ENCODE measurements around the gene TRIO. TPM values are rescaled to one million over a fixed set of nuclear protein-coding genes. Genes with fewer than 3 reads are reported as not detected.
A peak's percentile ranks its signal among the peaks of the same experiment; 100 is the strongest.

TRIO gene
- total RNA-seq, 1 donor from 2014 or later: 200 TPM

DNA sequence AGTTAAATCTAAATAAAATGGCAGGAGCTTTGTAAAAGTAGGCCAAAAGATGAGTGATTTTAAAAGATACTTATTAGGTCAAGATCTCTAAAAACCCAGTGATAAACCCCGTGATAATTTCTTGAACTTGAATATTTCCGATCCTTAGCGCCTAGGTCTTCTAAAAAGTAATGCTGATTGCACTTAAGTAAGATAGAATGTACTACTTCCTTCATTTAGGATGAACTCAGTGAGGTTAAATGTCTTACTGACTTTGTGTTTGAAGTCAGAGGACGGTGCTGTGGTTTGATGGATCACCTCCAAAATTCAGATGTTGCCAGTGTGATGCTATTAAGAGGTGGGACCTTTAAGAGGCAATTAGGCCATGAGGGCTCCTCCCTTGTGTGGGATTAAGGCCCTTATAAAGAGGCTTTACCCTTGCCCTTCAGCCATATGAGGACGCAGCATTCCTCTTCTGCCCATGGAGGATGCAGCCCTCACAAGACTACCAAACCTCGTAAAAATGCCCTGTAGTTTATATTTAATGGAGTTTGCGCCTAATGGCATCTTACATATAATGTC lies 130.1 kb downstream of the TRIO start:
- H3K27ac Mint-ChIP-seq (ENCODE audit: unreplicated experiment): peak overlapping the region; percentile 75
- H3K27me3 Mint-ChIP-seq (ENCODE audit: low read depth): no peaks in the 10 kb centered on the region
- DNase-seq (ENCODE audit: low spot score): no peak
- H3K4me3 Mint-ChIP-seq (ENCODE audit: unreplicated experiment): no peak overlapping the region
- H3K9me3 Mint-ChIP-seq (ENCODE audit: low read depth): no peaks in the 10 kb centered on the region
- TF ChIP-seq, protein P1, sequence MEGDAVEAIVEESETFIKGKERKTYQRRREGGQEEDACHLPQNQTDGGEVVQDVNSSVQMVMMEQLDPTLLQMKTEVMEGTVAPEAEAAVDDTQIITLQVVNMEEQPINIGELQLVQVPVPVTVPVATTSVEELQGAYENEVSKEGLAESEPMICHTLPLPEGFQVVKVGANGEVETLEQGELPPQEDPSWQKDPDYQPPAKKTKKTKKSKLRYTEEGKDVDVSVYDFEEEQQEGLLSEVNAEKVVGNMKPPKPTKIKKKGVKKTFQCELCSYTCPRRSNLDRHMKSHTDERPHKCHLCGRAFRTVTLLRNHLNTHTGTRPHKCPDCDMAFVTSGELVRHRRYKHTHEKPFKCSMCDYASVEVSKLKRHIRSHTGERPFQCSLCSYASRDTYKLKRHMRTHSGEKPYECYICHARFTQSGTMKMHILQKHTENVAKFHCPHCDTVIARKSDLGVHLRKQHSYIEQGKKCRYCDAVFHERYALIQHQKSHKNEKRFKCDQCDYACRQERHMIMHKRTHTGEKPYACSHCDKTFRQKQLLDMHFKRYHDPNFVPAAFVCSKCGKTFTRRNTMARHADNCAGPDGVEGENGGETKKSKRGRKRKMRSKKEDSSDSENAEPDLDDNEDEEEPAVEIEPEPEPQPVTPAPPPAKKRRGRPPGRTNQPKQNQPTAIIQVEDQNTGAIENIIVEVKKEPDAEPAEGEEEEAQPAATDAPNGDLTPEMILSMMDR (IDR thresholded peaks at IDR 0.05): no peak
- H3K4me1 Mint-ChIP-seq (ENCODE audit: low read depth): peaks cover 47% of the 10 kb centered on the region
- peaks cover 3% of the 10 kb centered on the region for H3K36me3 Mint-ChIP-seq (ENCODE audit: low read depth)

DNA sequence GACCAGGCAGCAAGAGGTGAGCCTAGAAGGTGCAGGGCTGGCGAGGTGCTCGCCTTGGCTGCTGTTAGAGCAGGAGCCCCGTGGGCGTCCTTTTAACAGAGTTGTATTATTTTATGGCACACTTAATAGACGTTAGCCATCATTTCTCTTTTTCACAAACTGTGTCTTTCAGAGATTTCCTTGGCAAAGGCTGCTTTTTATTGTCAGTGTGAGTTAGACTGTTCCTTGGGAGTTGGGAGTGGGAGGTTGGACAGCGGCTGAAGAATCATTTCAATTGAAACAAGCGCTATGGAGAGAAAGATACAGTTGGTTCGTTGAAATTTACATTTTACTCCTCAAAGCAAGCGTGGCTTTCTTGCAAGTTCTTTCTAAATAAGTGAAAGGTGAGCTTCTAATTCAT lies 133.2 kb downstream of the TRIO start:
- Mint-ChIP-seq H3K36me3 (ENCODE audit: low read depth) (peaks cover 12% of the 10 kb centered on the region), H3K4me1 (ENCODE audit: low read depth) (peaks cover 33% of the 10 kb centered on the region), H3K9me3 (ENCODE audit: low read depth) (no peaks in the 10 kb centered on the region), H3K27me3 (ENCODE audit: low read depth) (no peaks in the 10 kb centered on the region), H3K4me3 (ENCODE audit: unreplicated experiment) (no peak overlapping the region), H3K27ac (ENCODE audit: unreplicated experiment) (peak overlapping the region; percentile 49)
- DNase-seq (ENCODE audit: low spot score): no peak
- TF ChIP-seq, protein P1 (IDR thresholded peaks at IDR 0.05): no peak

DNA sequence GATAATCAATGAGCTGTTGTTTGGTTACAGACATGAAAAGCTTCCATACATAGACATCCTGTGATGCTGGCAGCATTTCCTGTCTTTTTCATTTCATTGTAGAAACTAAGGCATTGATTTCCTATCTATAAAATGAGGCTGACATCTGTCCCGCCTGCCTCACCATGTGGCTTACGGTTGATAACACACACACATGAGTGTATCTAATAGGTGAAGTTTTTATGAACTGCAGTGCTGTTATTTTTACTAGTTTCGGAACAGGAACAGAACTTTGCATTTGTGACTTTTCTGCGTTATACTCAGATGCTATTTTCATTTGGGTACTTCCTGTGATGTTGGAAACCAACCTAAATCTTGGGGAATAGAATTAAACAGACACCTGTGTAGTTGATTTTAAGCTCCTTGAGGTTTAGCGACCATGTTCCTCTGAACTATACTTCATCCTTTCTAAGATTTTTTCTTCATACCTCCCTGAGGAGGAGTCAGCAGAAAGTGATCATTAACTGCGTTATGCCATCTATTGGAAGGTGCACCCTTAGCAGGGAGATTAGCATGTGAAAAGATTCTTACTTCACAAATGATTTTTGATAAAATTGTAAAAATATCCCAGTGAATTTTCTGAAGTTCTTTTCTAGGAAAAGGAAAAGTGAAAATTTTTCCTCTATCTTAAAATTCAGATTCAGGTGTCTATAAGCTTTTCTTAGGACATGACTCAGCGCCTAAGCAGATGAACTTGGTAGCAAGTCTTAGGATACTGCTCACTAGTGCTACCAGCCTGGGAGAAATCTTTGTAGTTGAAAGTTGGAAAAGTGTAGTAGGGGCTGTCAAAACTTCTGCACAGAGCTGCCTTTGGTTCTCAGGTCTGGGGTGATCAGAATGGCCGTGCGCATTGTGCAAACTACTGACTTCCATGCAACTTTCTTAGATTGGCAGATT lies 134.5 kb downstream of the TRIO start:
- Mint-ChIP-seq H3K27me3 (ENCODE audit: low read depth) (no peaks in the 10 kb centered on the region), H3K27ac (ENCODE audit: unreplicated experiment) (peak overlapping the region; percentile 66), H3K4me1 (ENCODE audit: low read depth) (peaks cover 32% of the 10 kb centered on the region), H3K36me3 (ENCODE audit: low read depth) (peaks cover 17% of the 10 kb centered on the region), H3K4me3 (ENCODE audit: unreplicated experiment) (no peak overlapping the region), H3K9me3 (ENCODE audit: low read depth) (no peaks in the 10 kb centered on the region)
- DNase-seq (ENCODE audit: low spot score): no peak
- TF ChIP-seq, protein P1 (IDR thresholded peaks at IDR 0.05): peak; percentile 25

DNA sequence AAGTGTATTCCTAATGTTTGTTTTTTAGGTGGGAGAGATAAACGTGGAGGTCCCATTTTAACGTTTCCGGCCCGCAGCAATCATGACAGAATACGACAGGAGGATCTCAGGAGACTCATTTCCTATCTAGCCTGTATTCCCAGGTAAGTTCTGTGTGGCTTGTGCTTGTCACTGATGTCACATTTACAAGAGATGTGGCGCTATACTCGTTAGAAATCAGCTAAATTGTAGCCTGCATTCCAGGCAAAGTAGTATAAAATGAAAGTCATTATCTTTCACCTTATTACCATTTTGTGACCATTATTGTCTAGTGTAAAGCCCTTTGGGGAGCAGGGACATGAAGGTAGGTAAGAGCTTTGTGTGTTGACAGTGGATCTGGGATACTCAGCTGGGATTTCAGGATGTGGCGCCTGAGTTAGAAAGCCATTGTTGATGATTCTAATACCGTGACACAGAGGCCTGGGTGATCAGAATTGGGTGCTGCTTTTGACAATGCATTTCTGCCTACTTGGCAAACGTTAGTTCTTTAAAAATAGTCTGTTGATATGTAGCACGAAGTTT lies 137.2 kb downstream of the TRIO start:
- Mint-ChIP-seq H3K4me1 (ENCODE audit: low read depth) (peaks cover 52% of the 10 kb centered on the region), H3K27ac (ENCODE audit: unreplicated experiment) (no peak overlapping the region), H3K9me3 (ENCODE audit: low read depth) (no peaks in the 10 kb centered on the region), H3K36me3 (ENCODE audit: low read depth) (peaks cover 19% of the 10 kb centered on the region), H3K4me3 (ENCODE audit: unreplicated experiment) (no peak overlapping the region), H3K27me3 (ENCODE audit: low read depth) (no peaks in the 10 kb centered on the region)
- DNase-seq (ENCODE audit: low spot score): no peak
- TF ChIP-seq, protein P1 (IDR thresholded peaks at IDR 0.05): no peak

DNA sequence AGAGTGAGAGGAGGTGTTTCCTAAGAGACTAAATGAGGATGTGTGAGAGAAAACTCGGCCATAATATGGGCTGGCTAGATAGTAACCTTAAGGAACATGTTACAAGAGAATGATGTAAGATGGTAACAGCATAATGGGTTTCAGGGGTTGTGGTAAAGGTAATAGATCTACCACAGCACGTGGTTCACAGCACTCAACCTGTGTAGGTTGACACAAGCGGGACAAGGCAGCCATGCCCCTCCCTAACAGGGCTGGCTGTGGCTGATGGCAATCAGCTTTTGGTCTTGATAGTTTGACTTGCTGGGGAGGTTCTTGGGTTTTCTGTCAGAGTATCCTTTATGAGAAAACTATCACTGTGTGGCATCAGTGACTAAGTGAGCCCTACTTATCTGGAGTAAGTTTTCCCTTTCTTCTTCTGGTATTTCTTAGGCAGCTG lies 138.6 kb downstream of the TRIO start:
- Mint-ChIP-seq H3K36me3 (ENCODE audit: low read depth) (peaks cover 19% of the 10 kb centered on the region), H3K27ac (ENCODE audit: unreplicated experiment) (peak overlapping the region; percentile 8), H3K9me3 (ENCODE audit: low read depth) (no peaks in the 10 kb centered on the region), H3K27me3 (ENCODE audit: low read depth) (no peaks in the 10 kb centered on the region), H3K4me3 (ENCODE audit: unreplicated experiment) (no peak overlapping the region), H3K4me1 (ENCODE audit: low read depth) (peaks cover 56% of the 10 kb centered on the region)
- TF ChIP-seq, protein P1 (IDR thresholded peaks at IDR 0.05): no peak
- no peak for DNase-seq (ENCODE audit: low spot score)

All from chondrocyte (in vitro differentiated cells).